ENCODE measurements around the gene ELAVL4. TPM values are rescaled to one million over a fixed set of nuclear protein-coding genes. Genes with fewer than 3 reads are reported as not detected.

The ELAVL4 gene
- total RNA-seq, 2 donors from 2014 or later, result 0.28 to 1.4 TPM

DNA sequence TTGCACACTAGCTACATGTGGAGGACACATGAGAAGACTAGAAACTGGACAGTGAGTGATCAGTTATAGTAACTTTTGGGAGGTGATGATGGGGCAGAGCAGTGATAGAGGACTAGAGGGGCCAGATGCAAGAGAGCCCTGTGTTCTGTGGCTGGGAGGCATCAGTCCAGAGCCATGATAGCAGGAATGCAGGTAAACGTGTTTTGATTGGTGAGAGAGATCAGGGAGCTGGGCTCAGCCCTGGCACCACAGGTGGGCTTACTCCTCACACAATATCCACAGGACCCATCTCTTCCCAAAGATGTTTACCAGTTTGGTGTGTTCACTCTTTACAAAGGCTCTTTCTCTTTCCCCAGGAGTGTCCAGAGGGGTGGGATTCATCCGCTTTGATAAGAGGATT, 86.5 kb downstream of the ELAVL4 start:
- no peaks in the 10 kb centered on the region for H3K36me3 ChIP-seq
- H3K9me3 ChIP-seq, result no peaks in the 10 kb centered on the region
- no peaks in the 10 kb centered on the region for H3K27me3 ChIP-seq
- TF ChIP-seq, protein P1, sequence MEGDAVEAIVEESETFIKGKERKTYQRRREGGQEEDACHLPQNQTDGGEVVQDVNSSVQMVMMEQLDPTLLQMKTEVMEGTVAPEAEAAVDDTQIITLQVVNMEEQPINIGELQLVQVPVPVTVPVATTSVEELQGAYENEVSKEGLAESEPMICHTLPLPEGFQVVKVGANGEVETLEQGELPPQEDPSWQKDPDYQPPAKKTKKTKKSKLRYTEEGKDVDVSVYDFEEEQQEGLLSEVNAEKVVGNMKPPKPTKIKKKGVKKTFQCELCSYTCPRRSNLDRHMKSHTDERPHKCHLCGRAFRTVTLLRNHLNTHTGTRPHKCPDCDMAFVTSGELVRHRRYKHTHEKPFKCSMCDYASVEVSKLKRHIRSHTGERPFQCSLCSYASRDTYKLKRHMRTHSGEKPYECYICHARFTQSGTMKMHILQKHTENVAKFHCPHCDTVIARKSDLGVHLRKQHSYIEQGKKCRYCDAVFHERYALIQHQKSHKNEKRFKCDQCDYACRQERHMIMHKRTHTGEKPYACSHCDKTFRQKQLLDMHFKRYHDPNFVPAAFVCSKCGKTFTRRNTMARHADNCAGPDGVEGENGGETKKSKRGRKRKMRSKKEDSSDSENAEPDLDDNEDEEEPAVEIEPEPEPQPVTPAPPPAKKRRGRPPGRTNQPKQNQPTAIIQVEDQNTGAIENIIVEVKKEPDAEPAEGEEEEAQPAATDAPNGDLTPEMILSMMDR (IDR thresholded peaks at IDR 0.05), result no peak
- H3K27ac ChIP-seq, result no peak overlapping the region
- no peaks in the 10 kb centered on the region for H3K4me1 ChIP-seq
- no peak overlapping the region for H3K4me3 ChIP-seq
- DNase-seq (ENCODE audit: low spot score), result no peak

DNA sequence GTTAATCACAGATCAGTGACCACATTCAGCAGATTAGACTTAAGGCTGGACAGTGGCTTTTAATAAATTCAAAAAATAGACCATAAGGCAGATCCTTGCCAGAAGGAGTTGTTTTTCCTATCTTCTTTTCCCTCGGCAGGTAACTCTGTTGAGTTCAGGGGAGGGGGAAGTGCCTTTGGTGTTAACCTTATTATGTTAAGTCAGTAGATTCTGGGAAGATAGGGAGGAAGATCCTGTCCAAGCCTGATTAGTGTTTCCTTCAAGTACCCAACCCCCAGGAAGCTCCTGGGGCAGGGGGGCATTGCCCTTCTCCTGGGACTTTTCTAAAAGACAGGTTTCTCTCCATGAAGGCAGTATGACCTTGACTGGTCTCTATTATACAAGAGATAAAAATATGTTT, 87.4 kb downstream of the ELAVL4 start:
- TF ChIP-seq, protein P1 (IDR thresholded peaks at IDR 0.05), result no peak

DNA sequence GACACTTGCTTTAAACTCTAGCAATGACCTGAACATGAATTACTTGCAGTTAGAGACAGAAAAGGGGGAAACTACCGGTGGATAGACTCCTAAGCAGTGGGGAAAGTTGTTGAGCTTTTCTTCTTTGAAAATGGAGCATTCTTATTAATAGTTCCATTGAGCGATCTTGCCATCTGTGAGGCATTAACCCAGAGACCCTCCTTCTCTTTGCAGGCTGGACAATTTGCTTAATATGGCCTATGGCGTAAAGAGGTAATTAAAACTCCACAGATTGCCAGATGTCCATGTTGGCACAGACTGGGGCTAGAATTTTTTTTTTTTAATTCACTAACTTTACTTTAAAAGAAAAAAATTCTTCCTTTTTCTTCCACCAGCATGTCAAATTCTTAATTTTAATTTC, 88.5 kb downstream of the ELAVL4 start:
- no peak overlapping the region for H3K4me3 ChIP-seq
- TF ChIP-seq, protein P1 (IDR thresholded peaks at IDR 0.05), result no peak
- no peak for DNase-seq (ENCODE audit: low spot score)
- H3K36me3 ChIP-seq, result no peaks in the 10 kb centered on the region
- no peaks in the 10 kb centered on the region for H3K9me3 ChIP-seq
- H3K27ac ChIP-seq, result no peak overlapping the region
- H3K27me3 ChIP-seq, result no peaks in the 10 kb centered on the region
- no peaks in the 10 kb centered on the region for H3K4me1 ChIP-seq

More for the DNA sequence above, 87.4 kb downstream of the ELAVL4 start:
- H3K4me3 ChIP-seq, result no peak overlapping the region
- H3K27ac ChIP-seq, result no peak overlapping the region
- no peaks in the 10 kb centered on the region for H3K27me3 ChIP-seq
- H3K36me3 ChIP-seq, result no peaks in the 10 kb centered on the region
- no peaks in the 10 kb centered on the region for H3K9me3 ChIP-seq
- no peaks in the 10 kb centered on the region for H3K4me1 ChIP-seq
- no peak for DNase-seq (ENCODE audit: low spot score)

DNA sequence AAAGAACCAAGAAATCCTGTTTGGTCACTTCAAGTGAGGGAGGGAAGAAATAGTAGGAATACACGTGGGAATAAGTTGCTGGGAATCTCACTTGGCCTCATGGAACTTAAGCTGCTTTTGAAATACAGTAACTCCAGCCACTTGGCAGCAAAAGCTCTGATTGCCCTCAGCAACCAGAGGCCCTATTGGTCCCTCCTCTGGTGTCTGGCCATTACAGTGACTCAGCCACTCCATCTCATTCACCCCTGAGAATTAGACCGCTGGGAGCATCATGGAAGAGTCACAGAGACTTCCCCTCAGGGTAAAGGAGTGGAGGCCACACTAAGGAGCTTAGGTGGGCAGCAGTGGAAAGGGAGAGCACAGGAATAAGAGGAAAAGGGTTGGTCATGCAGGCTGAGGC, 99.6 kb downstream of the ELAVL4 start:
- no peaks in the 10 kb centered on the region for H3K9me3 ChIP-seq

DNA sequence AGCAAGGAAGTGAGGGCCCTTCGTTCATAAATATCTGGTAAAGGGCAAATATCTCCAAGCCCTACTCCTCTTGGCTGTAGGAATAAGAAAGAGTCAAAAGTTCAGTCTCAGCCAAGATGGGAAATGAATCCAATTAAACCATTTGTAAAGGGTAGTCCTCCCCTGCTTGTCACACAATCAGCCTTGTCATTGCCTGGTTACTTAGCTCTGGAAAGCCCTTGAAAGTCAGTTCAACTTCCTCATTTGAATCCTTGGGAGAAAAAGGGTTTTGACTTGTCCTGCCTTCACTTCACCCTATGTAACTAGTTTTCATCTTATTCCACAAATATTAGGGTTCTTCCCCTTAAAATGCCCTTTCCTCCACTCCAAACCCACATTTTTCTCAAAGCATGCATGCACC, 100.0 kb downstream of the ELAVL4 start:
- TF ChIP-seq, protein P1 (IDR thresholded peaks at IDR 0.05), result no peak
- Histone ChIP-seq H3K4me3 (no peak overlapping the region), H3K27me3 (no peaks in the 10 kb centered on the region), H3K27ac (no peak overlapping the region), H3K9me3 (no peaks in the 10 kb centered on the region), H3K4me1 (no peaks in the 10 kb centered on the region), H3K36me3 (no peaks in the 10 kb centered on the region)
- no peak for DNase-seq (ENCODE audit: low spot score)

More for the DNA sequence above, 99.6 kb downstream of the ELAVL4 start:
- Histone ChIP-seq H3K27ac (no peak overlapping the region), H3K27me3 (no peaks in the 10 kb centered on the region), H3K4me3 (no peak overlapping the region), H3K4me1 (no peaks in the 10 kb centered on the region), H3K36me3 (no peaks in the 10 kb centered on the region)
- DNase-seq (ENCODE audit: low spot score), result no peak
- TF ChIP-seq, protein P1 (IDR thresholded peaks at IDR 0.05), result no peak

DNA sequence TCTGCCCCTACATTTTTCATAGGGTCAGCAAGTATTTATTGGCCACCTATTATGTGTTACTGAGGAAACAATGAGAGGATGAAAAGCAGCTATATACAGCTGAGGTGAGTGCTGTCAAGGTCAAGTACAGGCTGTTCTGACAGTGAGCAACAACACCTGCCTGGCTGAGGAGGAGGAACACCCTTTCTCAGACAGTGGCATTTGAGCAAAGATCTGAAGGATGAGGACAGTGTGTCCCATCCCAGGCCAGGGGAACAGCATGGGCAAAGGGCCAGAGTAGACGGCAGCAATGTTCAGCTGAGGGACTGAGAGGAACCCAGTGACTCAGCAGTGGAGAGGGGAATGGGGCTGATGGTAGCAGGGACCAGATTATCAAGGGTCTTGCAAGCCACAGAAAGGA, 101.0 kb downstream of the ELAVL4 start:
- H3K9me3 ChIP-seq, result no peaks in the 10 kb centered on the region
- TF ChIP-seq, protein P1 (IDR thresholded peaks at IDR 0.05), result no peak
- H3K4me1 ChIP-seq, result no peaks in the 10 kb centered on the region
- no peak overlapping the region for H3K27ac ChIP-seq
- no peaks in the 10 kb centered on the region for H3K36me3 ChIP-seq
- DNase-seq (ENCODE audit: low spot score), result no peak
- no peaks in the 10 kb centered on the region for H3K27me3 ChIP-seq
- no peak overlapping the region for H3K4me3 ChIP-seq
